HepG2 (cell line): ENCODE results near the gene BOLL. TPM values are rescaled to one million over a fixed set of nuclear protein-coding genes. Genes with fewer than 3 reads are reported as not detected.

ENCODE experiments used
- FOSL1 ChIP-seq: sonication (generic); formaldehyde crosslinking; IDR thresholded peaks from 2 replicates; pipeline ENCODE4 v1.9.0; 2021; ENCODE audit warnings: missing genetic modification reagents, borderline replicate concordance
- FOXK1 ChIP-seq: sonication (generic); formaldehyde crosslinking; IDR thresholded peaks from 2 replicates; pipeline ENCODE4 v1.4.0; 2020; ENCODE audit warnings: low read depth, missing genetic modification reagents, borderline replicate concordance
- HNF4A ChIP-seq: sonication (generic); formaldehyde crosslinking; IDR thresholded peaks from 2 replicates; pipeline ENCODE4 v1.4.0; 2020; ENCODE audit warnings: missing genetic modification reagents
- MEIS1 ChIP-seq: sonication (generic); formaldehyde crosslinking; IDR thresholded peaks from 2 replicates; pipeline ENCODE4 v1.9.0; 2021; ENCODE audit warnings: mild to moderate bottlenecking, missing genetic modification reagents, moderate library complexity, borderline replicate concordance
- MEIS2 ChIP-seq: sonication (generic); formaldehyde crosslinking; IDR thresholded peaks from 2 replicates; pipeline ENCODE4 v1.9.0; 2021; ENCODE audit warnings: mild to moderate bottlenecking, missing genetic modification reagents
- NCOA5 ChIP-seq: sonication (generic); formaldehyde crosslinking; IDR thresholded peaks from 2 replicates; pipeline ENCODE4 v1.4.0; 2020; ENCODE audit warnings: missing genetic modification reagents
- NFE2L1 ChIP-seq: sonication (generic); formaldehyde crosslinking; IDR thresholded peaks from 2 replicates; pipeline ENCODE4 v1.4.0; 2020; ENCODE audit warnings: missing genetic modification reagents, mild to moderate bottlenecking, borderline replicate concordance
- PLRG1 ChIP-seq: fragments of 450-650 bp; conservative IDR thresholded peaks from 2 replicates; pipeline ENCODE4 v1.6.1; 2016
- RBFOX2 ChIP-seq: fragments of 200-400 bp; formaldehyde crosslinking; IDR thresholded peaks from 2 replicates; pipeline ENCODE4 v1.6.1; 2017; ENCODE audit warnings: low read depth, mild to moderate bottlenecking, low read length
- RORA ChIP-seq: sonication (generic); formaldehyde crosslinking; IDR thresholded peaks from 2 replicates; pipeline ENCODE4 v1.5.0; 2020; ENCODE audit warnings: mild to moderate bottlenecking, missing genetic modification reagents, moderate library complexity
- SALL1 ChIP-seq: sonication (generic); formaldehyde crosslinking; IDR thresholded peaks from 2 replicates; pipeline ENCODE4 v1.8.0; 2022; ENCODE audit warnings: mild to moderate bottlenecking, missing genetic modification reagents
- SPEN ChIP-seq: sonication (generic); formaldehyde crosslinking; IDR thresholded peaks from 2 replicates; pipeline ENCODE4 v1.5.1; 2020; ENCODE audit warnings: low read depth, mild to moderate bottlenecking, missing genetic modification reagents
- TBX2 ChIP-seq: sonication (generic); formaldehyde crosslinking; IDR thresholded peaks from 2 replicates; pipeline ENCODE4 v1.5.0; 2020; ENCODE audit warnings: missing genetic modification reagents, mild to moderate bottlenecking, borderline replicate concordance
- ZKSCAN1 ChIP-seq: fragments of 150-350 bp; IDR thresholded peaks from 2 replicates; pipeline ENCODE4 v1.6.1; 2014; ENCODE audit warnings: low read length
- ZNF235 ChIP-seq: sonication (generic); formaldehyde crosslinking; IDR thresholded peaks from 2 replicates; pipeline ENCODE4 v1.8.1; 2023; ENCODE audit warnings: mild to moderate bottlenecking, missing genetic modification reagents, borderline replicate concordance
- ZNF546 ChIP-seq: sonication (generic); formaldehyde crosslinking; conservative IDR thresholded peaks from 2 replicates; pipeline ENCODE4 v1.8.1; 2023; ENCODE audit warnings: mild to moderate bottlenecking, missing genetic modification reagents
- ZNF563 ChIP-seq: sonication (generic); formaldehyde crosslinking; IDR thresholded peaks from 2 replicates; pipeline ENCODE4 v1.8.0; 2022; ENCODE audit warnings: mild to moderate bottlenecking, moderate library complexity, missing genetic modification reagents
- ZNF782 ChIP-seq: sonication (generic); formaldehyde crosslinking; IDR thresholded peaks from 2 replicates; pipeline ENCODE4 v1.4.0; 2020; ENCODE audit warnings: missing genetic modification reagents, mild to moderate bottlenecking, borderline replicate concordance
- polyA plus RNA-seq, 8 experiments: library from polyadenylated mRNA; depleted of rRNA in 3 of 8; stranded (reverse) in 7 of 8; unstranded in 1 of 8; fragments of >200 nt; fragmentation: Illumina TruSeq in 4 of 8; extraction: Trizol in 4 of 8; gene quantifications; 2 replicates each; pipeline versions ENCODE4 v1.2.1 to v1.2.3, GENCODE V29; 2011 to 2016; ENCODE audit warnings: low read depth in 4 of 8, missing spikeins in 1 of 8, mixed read lengths in 1 of 8; ENCODE audit not compliant: insufficient read depth in 1 of 8
- total RNA-seq, 5 experiments: library from RNA; depleted of rRNA; stranded (reverse); fragments of >200 nt; fragmentation: Illumina TruSeq; extraction: Trizol; gene quantifications; 2 replicates each; pipeline ENCODE4 v1.2.3, GENCODE V29; 2016; ENCODE audit warnings: low read depth in 1 of 5
- TF ChIP-seq, protein P1 (sequence below): IDR thresholded peaks from 2 replicates; pipeline ENCODE4 v1.6.1; 2016; ENCODE audit warnings: control low read depth
- TF ChIP-seq, protein P2 (sequence below): sonication (generic); formaldehyde crosslinking; IDR thresholded peaks from 2 replicates; pipeline ENCODE4 v1.8.1; 2022; ENCODE audit warnings: low read depth, mild to moderate bottlenecking, missing genetic modification reagents
- TF ChIP-seq, protein P3 (sequence below): sonication (generic); formaldehyde crosslinking; IDR thresholded peaks from 2 replicates; pipeline ENCODE4 v1.4.0; 2020; ENCODE audit warnings: mild to moderate bottlenecking, missing genetic modification reagents
- TF ChIP-seq, protein P4 (sequence below): sonication (generic); formaldehyde crosslinking; IDR thresholded peaks from 2 replicates; pipeline ENCODE4 v1.8.1; 2022; ENCODE audit warnings: mild to moderate bottlenecking, missing genetic modification reagents
- TF ChIP-seq, protein P5 (sequence below): sonication (generic); formaldehyde crosslinking; IDR thresholded peaks from 2 replicates; pipeline ENCODE4 v1.4.0; 2020; ENCODE audit warnings: missing genetic modification reagents

BOLL gene
- total and polyA plus RNA-seq, 2 of the 13 experiments (the other 11 are each of a cell fraction or from before 2014, with no cell fraction given), result not detected

DNA sequence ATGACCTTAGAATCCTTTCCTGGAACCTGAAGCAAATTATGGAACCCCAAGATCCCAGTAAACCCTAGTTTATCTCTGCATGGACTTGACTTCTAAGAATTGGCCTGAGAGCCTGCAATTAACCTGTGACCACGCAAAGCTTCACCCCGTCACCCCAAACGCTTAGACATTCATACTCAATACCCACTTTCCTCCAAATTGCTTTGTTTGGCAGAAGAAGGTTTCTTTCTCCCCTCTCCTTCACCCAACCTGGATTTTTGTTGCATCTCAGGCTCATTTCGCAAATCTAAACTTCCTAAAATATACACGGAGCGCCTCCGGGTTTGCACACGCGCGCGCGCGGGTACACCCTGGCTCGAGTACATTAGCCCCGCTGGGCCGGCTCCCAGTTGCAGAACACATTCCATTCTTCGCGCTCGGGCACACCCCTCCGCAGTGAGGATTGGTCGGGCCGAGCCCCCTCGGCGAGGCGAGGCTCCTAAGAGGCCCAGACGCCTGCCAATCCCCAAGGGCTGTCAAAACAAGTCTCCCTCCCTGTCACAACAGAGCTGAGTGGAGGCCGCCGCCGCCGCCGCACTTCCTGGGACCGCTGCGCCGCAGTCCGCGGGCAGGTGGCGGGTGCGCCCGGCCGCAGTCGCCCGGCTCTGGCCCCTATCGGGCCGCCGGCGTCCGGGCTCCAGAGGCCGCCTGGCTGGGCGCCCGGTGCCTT is 19.1 kb upstream of the BOLL start, which contains the start of gene PLCL1 (continued):
- TF ChIP-seq RORA (CRISPR knock-in tag), result no peak
- no peak for TF ChIP-seq ZNF782 (CRISPR knock-in tag)
- TF ChIP-seq, protein P1, sequence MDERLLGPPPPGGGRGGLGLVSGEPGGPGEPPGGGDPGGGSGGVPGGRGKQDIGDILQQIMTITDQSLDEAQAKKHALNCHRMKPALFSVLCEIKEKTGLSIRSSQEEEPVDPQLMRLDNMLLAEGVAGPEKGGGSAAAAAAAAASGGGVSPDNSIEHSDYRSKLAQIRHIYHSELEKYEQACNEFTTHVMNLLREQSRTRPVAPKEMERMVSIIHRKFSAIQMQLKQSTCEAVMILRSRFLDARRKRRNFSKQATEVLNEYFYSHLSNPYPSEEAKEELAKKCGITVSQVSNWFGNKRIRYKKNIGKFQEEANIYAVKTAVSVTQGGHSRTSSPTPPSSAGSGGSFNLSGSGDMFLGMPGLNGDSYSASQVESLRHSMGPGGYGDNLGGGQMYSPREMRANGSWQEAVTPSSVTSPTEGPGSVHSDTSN (CRISPR knock-in tag), result peak; percentile 93
- TF ChIP-seq, protein P2, sequence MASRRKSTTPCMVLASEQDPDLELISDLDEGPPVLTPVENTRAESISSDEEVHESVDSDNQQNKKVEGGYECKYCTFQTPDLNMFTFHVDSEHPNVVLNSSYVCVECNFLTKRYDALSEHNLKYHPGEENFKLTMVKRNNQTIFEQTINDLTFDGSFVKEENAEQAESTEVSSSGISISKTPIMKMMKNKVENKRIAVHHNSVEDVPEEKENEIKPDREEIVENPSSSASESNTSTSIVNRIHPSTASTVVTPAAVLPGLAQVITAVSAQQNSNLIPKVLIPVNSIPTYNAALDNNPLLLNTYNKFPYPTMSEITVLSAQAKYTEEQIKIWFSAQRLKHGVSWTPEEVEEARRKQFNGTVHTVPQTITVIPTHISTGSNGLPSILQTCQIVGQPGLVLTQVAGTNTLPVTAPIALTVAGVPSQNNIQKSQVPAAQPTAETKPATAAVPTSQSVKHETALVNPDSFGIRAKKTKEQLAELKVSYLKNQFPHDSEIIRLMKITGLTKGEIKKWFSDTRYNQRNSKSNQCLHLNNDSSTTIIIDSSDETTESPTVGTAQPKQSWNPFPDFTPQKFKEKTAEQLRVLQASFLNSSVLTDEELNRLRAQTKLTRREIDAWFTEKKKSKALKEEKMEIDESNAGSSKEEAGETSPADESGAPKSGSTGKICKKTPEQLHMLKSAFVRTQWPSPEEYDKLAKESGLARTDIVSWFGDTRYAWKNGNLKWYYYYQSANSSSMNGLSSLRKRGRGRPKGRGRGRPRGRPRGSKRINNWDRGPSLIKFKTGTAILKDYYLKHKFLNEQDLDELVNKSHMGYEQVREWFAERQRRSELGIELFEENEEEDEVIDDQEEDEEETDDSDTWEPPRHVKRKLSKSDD, result no peak
- TF ChIP-seq ZNF235 (CRISPR knock-in tag), result no peak
- TF ChIP-seq, protein P3, sequence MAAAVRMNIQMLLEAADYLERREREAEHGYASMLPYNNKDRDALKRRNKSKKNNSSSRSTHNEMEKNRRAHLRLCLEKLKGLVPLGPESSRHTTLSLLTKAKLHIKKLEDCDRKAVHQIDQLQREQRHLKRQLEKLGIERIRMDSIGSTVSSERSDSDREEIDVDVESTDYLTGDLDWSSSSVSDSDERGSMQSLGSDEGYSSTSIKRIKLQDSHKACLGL (CRISPR knock-in tag), result peak; percentile 27; the same call in 1 of the 2 replicates
- TF ChIP-seq NCOA5 (CRISPR knock-in tag), result no peak
- no peak for TF ChIP-seq ZNF563 (CRISPR knock-in tag)
- TF ChIP-seq HNF4A (CRISPR knock-in tag), result no peak
- no peak for TF ChIP-seq PLRG1
- TF ChIP-seq ZKSCAN1, result no peak
- peak; percentile 78; the same call in 1 of the 2 replicates for TF ChIP-seq MEIS2 (CRISPR knock-in tag)
- TF ChIP-seq, protein P4, sequence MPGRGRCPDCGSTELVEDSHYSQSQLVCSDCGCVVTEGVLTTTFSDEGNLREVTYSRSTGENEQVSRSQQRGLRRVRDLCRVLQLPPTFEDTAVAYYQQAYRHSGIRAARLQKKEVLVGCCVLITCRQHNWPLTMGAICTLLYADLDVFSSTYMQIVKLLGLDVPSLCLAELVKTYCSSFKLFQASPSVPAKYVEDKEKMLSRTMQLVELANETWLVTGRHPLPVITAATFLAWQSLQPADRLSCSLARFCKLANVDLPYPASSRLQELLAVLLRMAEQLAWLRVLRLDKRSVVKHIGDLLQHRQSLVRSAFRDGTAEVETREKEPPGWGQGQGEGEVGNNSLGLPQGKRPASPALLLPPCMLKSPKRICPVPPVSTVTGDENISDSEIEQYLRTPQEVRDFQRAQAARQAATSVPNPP, result no peak
- TF ChIP-seq RBFOX2, result 0 out of 2 replicates have a peak, but pooled peaks have one; percentile 27
- peak; percentile 55; the same call in 1 of the 2 replicates for TF ChIP-seq MEIS1 (CRISPR knock-in tag)
- TF ChIP-seq FOXK1 (CRISPR knock-in tag), result peak; percentile 57; the same call in 1 of the 2 replicates
- 0 out of 2 replicates have a peak, but pooled peaks have one; percentile 12 for TF ChIP-seq SALL1 (CRISPR knock-in tag)
- TF ChIP-seq SPEN, result peak; percentile 33; the same call in 1 of the 2 replicates
- TF ChIP-seq ZNF546 (CRISPR knock-in tag), result 0 out of 2 replicates have a peak, but pooled peaks have one; percentile 78
- TF ChIP-seq, protein P5, sequence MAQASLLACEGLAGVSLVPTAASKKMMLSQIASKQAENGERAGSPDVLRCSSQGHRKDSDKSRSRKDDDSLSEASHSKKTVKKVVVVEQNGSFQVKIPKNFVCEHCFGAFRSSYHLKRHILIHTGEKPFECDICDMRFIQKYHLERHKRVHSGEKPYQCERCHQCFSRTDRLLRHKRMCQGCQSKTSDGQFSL (CRISPR knock-in tag), result no peak
- 0 out of 2 replicates have a peak, but pooled peaks have one; percentile 24 for TF ChIP-seq TBX2 (CRISPR knock-in tag)
- TF ChIP-seq NFE2L1 (CRISPR knock-in tag), result no peak
- TF ChIP-seq FOSL1, result 0 out of 2 replicates have a peak, but pooled peaks have one; percentile 15
